K562 (cell line): ENCODE data around the gene GOLGA8A. TPM values are rescaled to one million over a fixed set of nuclear protein-coding genes. Genes with fewer than 3 reads are reported as not detected.
A peak's percentile ranks its signal among the peaks of the same experiment; 100 is the strongest.

Experiments
- ARID2 ChIP-seq: fragments of 450-650 bp; IDR thresholded peaks from 2 replicates; pipeline ENCODE4 v1.6.1; 2017; ENCODE audit warnings: antibody characterized with exemption, mild to moderate bottlenecking
- BRCA1 ChIP-seq, 2 experiments: fragments of 450-650 bp in 1 of 2; sonication (generic) in 1 of 2; formaldehyde crosslinking in 1 of 2; IDR thresholded peaks; 2 replicates each; pipeline versions ENCODE4 v1.5.0 to v1.6.1; 2017 to 2020; ENCODE audit warnings: mild to moderate bottlenecking in 1 of 2, missing genetic modification reagents in 1 of 2
- DPF2 ChIP-seq: fragments of 450-650 bp; IDR thresholded peaks from 2 replicates; pipeline ENCODE4 v1.6.1; 2016
- ELF1 ChIP-seq: fragments of 200-800 bp; sonication (Bioruptor generic); IDR thresholded peaks from 2 replicates; pipeline ENCODE4 v1.6.1; 2016; ENCODE audit warnings: missing genetic modification characterization, missing compliant biosample characterization
- FOXJ3 ChIP-seq: sonication (generic); formaldehyde crosslinking; IDR thresholded peaks from 2 replicates; pipeline ENCODE4 v1.4.0; 2020; ENCODE audit warnings: mild to moderate bottlenecking, missing genetic modification reagents
- HDAC2 ChIP-seq: fragments of 450-650 bp; IDR thresholded peaks from 2 replicates; pipeline ENCODE4 v1.6.1; 2016; ENCODE audit warnings: mild to moderate bottlenecking
- MAZ ChIP-seq, 2 experiments: fragments of 450-650 bp in 1 of 2; sonication (generic) in 1 of 2; formaldehyde crosslinking; IDR thresholded peaks in 1 of 2; conservative IDR thresholded peaks in 1 of 2; 2 replicates each; pipeline versions ENCODE4 v1.4.0 to v1.5.0; 2020; ENCODE audit warnings: mild to moderate bottlenecking in 1 of 2, missing genetic modification reagents in 1 of 2
- POLR2AphosphoS5 ChIP-seq: IDR thresholded peaks from 2 replicates; pipeline ENCODE4 v1.6.1; 2011; ENCODE audit warnings: mild to moderate bottlenecking, low read depth, low read length, moderate library complexity; ENCODE audit not compliant: control insufficient read depth, insufficient read depth
- PRMT5 ChIP-seq: sonication (generic); formaldehyde crosslinking; IDR thresholded peaks from 2 replicates; pipeline ENCODE4 v1.5.0; 2020; ENCODE audit warnings: missing genetic modification reagents
- RNF2 ChIP-seq: sonication (generic); IDR thresholded peaks from 2 replicates; pipeline ENCODE4 v1.6.1; 2016
- TCF3 ChIP-seq: sonication (generic); formaldehyde crosslinking; IDR thresholded peaks from 2 replicates; pipeline ENCODE4 v1.4.0; 2020; ENCODE audit warnings: mild to moderate bottlenecking, missing genetic modification reagents
- THRAP3 ChIP-seq: fragments of 450-650 bp; IDR thresholded peaks from 2 replicates; pipeline ENCODE4 v1.6.1; 2016; ENCODE audit warnings: mild to moderate bottlenecking, inconsistent platforms, borderline replicate concordance
- ZHX1 ChIP-seq: fragments of 150-350 bp; conservative IDR thresholded peaks from 2 replicates; pipeline ENCODE4 v1.6.1; 2014; ENCODE audit warnings: low read length
- ZNF436 ChIP-seq: fragments of 250-450, 450-650 bp; sonication (Bioruptor Pico); formaldehyde crosslinking; IDR thresholded peaks from 2 replicates; pipeline ENCODE4 v1.7.0; 2020; ENCODE audit warnings: mild to moderate bottlenecking
- polyA plus RNA-seq, 8 experiments: library from polyadenylated mRNA; depleted of rRNA in 4 of 8; stranded (reverse) in 5 of 8; unstranded in 3 of 8; fragments of >200 nt; fragmentation: Nextera tagmentation in 2 of 8; fragmentation: Illumina TruSeq in 1 of 8; extraction: Ambion mirVana in 2 of 8; extraction: Trizol in 1 of 8; gene quantifications; 2 replicates each; pipeline versions ENCODE4 v1.2.1 to v1.2.3, GENCODE V29; 2011 to 2014; ENCODE audit warnings: inconsistent platforms in 1 of 8, missing spikeins in 1 of 8
- total RNA-seq, 7 experiments: library from RNA; depleted of rRNA in 6 of 7; stranded (reverse); fragments of >200 nt in 6 of 7; fragmentation: Illumina TruSeq in 2 of 7; extraction: Trizol in 2 of 7; gene quantifications; 2 replicates each; pipeline versions ENCODE4 v1.2.1 to v1.2.3, GENCODE V29; 2011 to 2021; ENCODE audit warnings: low replicate concordance in 1 of 7
- TF ChIP-seq, protein P1 (sequence below): sonication (generic); formaldehyde crosslinking; IDR thresholded peaks from 2 replicates; pipeline ENCODE4 v1.8.0; 2022; ENCODE audit warnings: mild to moderate bottlenecking, missing genetic modification reagents
- TF ChIP-seq, protein P2 (sequence below), 2 experiments: IDR thresholded peaks; 2 replicates each; pipeline ENCODE4 v1.6.1; 2012; ENCODE audit warnings: improper control_type of control experiment in 2 of 2, low read depth in 2 of 2, low read length in 2 of 2, borderline replicate concordance in 1 of 2
- TF ChIP-seq, protein P3 (sequence below): sonication (generic); formaldehyde crosslinking; IDR thresholded peaks from 2 replicates; pipeline ENCODE4 v1.8.0; 2022; ENCODE audit warnings: missing genetic modification reagents, mild to moderate bottlenecking, borderline replicate concordance

Gene GOLGA8A
- total and polyA plus RNA-seq, 9 of the 15 experiments (the other 6 are each of a cell fraction or from before 2014, with no cell fraction given), result 11.2 to 191 (median 56.3) TPM

- no peak for TF ChIP-seq ARID2
- TF ChIP-seq, protein P1, sequence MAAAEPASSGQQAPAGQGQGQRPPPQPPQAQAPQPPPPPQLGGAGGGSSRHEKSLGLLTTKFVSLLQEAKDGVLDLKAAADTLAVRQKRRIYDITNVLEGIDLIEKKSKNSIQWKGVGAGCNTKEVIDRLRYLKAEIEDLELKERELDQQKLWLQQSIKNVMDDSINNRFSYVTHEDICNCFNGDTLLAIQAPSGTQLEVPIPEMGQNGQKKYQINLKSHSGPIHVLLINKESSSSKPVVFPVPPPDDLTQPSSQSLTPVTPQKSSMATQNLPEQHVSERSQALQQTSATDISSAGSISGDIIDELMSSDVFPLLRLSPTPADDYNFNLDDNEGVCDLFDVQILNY, result no peak
- TF ChIP-seq MAZ (CRISPR knock-in tag; conservative IDR thresholded peaks at IDR 0.05 in 1 of 2, IDR thresholded peaks at IDR 0.05 in 1 of 2), result peak in 1 of 2 experiments; percentile 62; a peak in 2 of 4 replicates
- TF ChIP-seq, protein P2, sequence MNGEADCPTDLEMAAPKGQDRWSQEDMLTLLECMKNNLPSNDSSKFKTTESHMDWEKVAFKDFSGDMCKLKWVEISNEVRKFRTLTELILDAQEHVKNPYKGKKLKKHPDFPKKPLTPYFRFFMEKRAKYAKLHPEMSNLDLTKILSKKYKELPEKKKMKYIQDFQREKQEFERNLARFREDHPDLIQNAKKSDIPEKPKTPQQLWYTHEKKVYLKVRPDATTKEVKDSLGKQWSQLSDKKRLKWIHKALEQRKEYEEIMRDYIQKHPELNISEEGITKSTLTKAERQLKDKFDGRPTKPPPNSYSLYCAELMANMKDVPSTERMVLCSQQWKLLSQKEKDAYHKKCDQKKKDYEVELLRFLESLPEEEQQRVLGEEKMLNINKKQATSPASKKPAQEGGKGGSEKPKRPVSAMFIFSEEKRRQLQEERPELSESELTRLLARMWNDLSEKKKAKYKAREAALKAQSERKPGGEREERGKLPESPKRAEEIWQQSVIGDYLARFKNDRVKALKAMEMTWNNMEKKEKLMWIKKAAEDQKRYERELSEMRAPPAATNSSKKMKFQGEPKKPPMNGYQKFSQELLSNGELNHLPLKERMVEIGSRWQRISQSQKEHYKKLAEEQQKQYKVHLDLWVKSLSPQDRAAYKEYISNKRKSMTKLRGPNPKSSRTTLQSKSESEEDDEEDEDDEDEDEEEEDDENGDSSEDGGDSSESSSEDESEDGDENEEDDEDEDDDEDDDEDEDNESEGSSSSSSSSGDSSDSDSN (IDR thresholded peaks at IDR 0.05; ENCODE audit: borderline replicate concordance in 1 of 2, low read depth in 2 of 2, low read length in 2 of 2), result peak in 1 of 2 experiments; percentile 72; a peak in 1 of 4 replicates
- TF ChIP-seq THRAP3, result no peak
- TF ChIP-seq RNF2, result peak; percentile 56; the same call in 1 of the 2 replicates
- no peak for TF ChIP-seq HDAC2
- TF ChIP-seq FOXJ3 (CRISPR knock-in tag), result no peak
- no peak for TF ChIP-seq BRCA1 (IDR thresholded peaks at IDR 0.05)
- TF ChIP-seq BRCA1 (CRISPR knock-in tag; IDR thresholded peaks at IDR 0.05), result no peak
- TF ChIP-seq TCF3 (CRISPR knock-in tag), result no peak
- no peak for TF ChIP-seq ZNF436 (CRISPR knock-in tag)
- TF ChIP-seq PRMT5 (CRISPR knock-in tag), result no peak
- no peak for TF ChIP-seq ELF1 (tag)
- TF ChIP-seq DPF2, result no peak
- TF ChIP-seq POLR2AphosphoS5, result peak; percentile 53; the same call in 1 of the 2 replicates
- TF ChIP-seq, protein P3, sequence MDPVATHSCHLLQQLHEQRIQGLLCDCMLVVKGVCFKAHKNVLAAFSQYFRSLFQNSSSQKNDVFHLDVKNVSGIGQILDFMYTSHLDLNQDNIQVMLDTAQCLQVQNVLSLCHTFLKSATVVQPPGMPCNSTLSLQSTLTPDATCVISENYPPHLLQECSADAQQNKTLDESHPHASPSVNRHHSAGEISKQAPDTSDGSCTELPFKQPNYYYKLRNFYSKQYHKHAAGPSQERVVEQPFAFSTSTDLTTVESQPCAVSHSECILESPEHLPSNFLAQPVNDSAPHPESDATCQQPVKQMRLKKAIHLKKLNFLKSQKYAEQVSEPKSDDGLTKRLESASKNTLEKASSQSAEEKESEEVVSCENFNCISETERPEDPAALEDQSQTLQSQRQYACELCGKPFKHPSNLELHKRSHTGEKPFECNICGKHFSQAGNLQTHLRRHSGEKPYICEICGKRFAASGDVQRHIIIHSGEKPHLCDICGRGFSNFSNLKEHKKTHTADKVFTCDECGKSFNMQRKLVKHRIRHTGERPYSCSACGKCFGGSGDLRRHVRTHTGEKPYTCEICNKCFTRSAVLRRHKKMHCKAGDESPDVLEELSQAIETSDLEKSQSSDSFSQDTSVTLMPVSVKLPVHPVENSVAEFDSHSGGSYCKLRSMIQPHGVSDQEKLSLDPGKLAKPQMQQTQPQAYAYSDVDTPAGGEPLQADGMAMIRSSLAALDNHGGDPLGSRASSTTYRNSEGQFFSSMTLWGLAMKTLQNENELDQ (CRISPR knock-in tag), result no peak
- TF ChIP-seq ZHX1, result no peak
Observed at GRCh38 chr15:34437687-34438086, at the start of gene GOLGA8A (continued).
